Activated CD8-positive, alpha-beta memory T cell treated with anti-CD3 and anti-CD28 coated beads, Interleukin-2, amount 10 ng/mL, durations not matched to agents 7 days and 5 days (primary cell): Measurements from ENCODE around the gene SEMA4C. TPM values are rescaled to one million over a fixed set of nuclear protein-coding genes. Genes with fewer than 3 reads are reported as not detected.

Experiments
- ATAC-seq: fragments of 150-1000 bp; cut with Tn5 transposase; one replicate; pipeline ENCODE4 v1.10.0; 2021; ENCODE audit warnings: moderate library complexity
- CTCF ChIA-PET: fragments of 350-600 bp; sonication (Branson Sonifier 250); formaldehyde crosslinking; loops from one replicate; lab custom pipeline; 2021; ENCODE audit warnings: antibody characterized with exemption; lab: Charles Lee
- DNase-seq: peaks from one replicate; pipeline ENCODE4 v3.0.0-alpha.2; 2020
- H3K27ac Mint-ChIP-seq: one replicate; pipeline ENCODE4 v1.8.0; 2021; ENCODE audit warnings: mild to moderate bottlenecking, mixed read lengths
- H3K27me3 Mint-ChIP-seq: one replicate; pipeline ENCODE4 v1.8.0; 2021; ENCODE audit warnings: mixed read lengths
- H3K36me3 Mint-ChIP-seq: one replicate; pipeline ENCODE4 v1.8.0; 2021; ENCODE audit warnings: mild to moderate bottlenecking, mixed read lengths
- H3K4me1 Mint-ChIP-seq: one replicate; pipeline ENCODE4 v1.8.0; 2021; ENCODE audit warnings: mixed read lengths
- H3K4me3 Mint-ChIP-seq: one replicate; pipeline ENCODE4 v1.8.0; 2021; ENCODE audit warnings: mild to moderate bottlenecking, moderate library complexity, mixed read lengths
- H3K9me3 Mint-ChIP-seq: one replicate; pipeline ENCODE4 v1.8.0; 2022; ENCODE audit warnings: low read depth, mixed read lengths
- total RNA-seq, 2 experiments: library from RNA; stranded (reverse); gene quantifications; one replicate each; pipeline ENCODE4 v1.2.3, GENCODE V29; 2021

Gene SEMA4C
- total RNA-seq, 2 experiments from 2014 or later: 9.7 to 11.6 TPM

- DNase-seq: no peak
- Mint-ChIP-seq H3K36me3 (peaks cover 19% of the 10 kb centered on the region), H3K27me3 (no peaks in the 10 kb centered on the region), H3K9me3 (no peaks in the 10 kb centered on the region), H3K27ac (no peak overlapping the region), H3K4me3 (no peak overlapping the region), H3K4me1 (peaks cover 18% of the 10 kb centered on the region)
- CTCF ChIA-PET: interaction anchor here (0.6 kb wide), 1 partner anchor 33 kb away, joined by 3 read pairs; no protein-coding TSS in a partner anchor
- no peak for ATAC-seq
Measured at GRCh38 chr2:96837575-96837974, 32.3 kb downstream of the SEMA4C start.

- peaks cover 16% of the 10 kb centered on the region for H3K4me1 Mint-ChIP-seq
- no peaks in the 10 kb centered on the region for H3K27me3 Mint-ChIP-seq
- ATAC-seq: no peak
- no peaks in the 10 kb centered on the region for H3K9me3 Mint-ChIP-seq
- no peak overlapping the region for H3K4me3 Mint-ChIP-seq
- CTCF ChIA-PET: no interaction called here
- peaks cover 21% of the 10 kb centered on the region for H3K36me3 Mint-ChIP-seq
- no peak overlapping the region for H3K27ac Mint-ChIP-seq
- no peak for DNase-seq
Measured at GRCh38 chr2:96835830-96836229, 34.0 kb downstream of the SEMA4C start.

- no peaks in the 10 kb centered on the region for H3K27me3 Mint-ChIP-seq
- peaks cover 27% of the 10 kb centered on the region for H3K36me3 Mint-ChIP-seq
- H3K4me1 Mint-ChIP-seq: no peaks in the 10 kb centered on the region
- no peaks in the 10 kb centered on the region for H3K9me3 Mint-ChIP-seq
- H3K4me3 Mint-ChIP-seq: no peak overlapping the region
- CTCF ChIA-PET: interaction anchor here (0.6 kb wide), 1 partner anchor 559 kb away, joined by 3 read pairs; no protein-coding TSS in a partner anchor
- no peak overlapping the region for H3K27ac Mint-ChIP-seq
- no peak for DNase-seq
- ATAC-seq: no peak
Measured at GRCh38 chr2:96832754-96833507, 36.9 kb downstream of the SEMA4C start.

GRCh38 chr2:96832408-96832753, 37.5 kb downstream of the SEMA4C start:
- DNase-seq (no peak), ATAC-seq (no peak)
- Mint-ChIP-seq H3K27me3 (no peaks in the 10 kb centered on the region), H3K9me3 (no peaks in the 10 kb centered on the region), H3K4me1 (no peaks in the 10 kb centered on the region), H3K36me3 (peaks cover 28% of the 10 kb centered on the region), H3K27ac (no peak overlapping the region), H3K4me3 (no peak overlapping the region)
- CTCF ChIA-PET: interaction anchor here (0.6 kb wide), 1 partner anchor 559 kb away, joined by 3 read pairs; no protein-coding TSS in a partner anchor

- CTCF ChIA-PET: no interaction called here
- H3K27ac Mint-ChIP-seq: no peak overlapping the region
- peaks cover 27% of the 10 kb centered on the region for H3K36me3 Mint-ChIP-seq
- H3K9me3 Mint-ChIP-seq: no peaks in the 10 kb centered on the region
- H3K4me1 Mint-ChIP-seq: no peaks in the 10 kb centered on the region
- ATAC-seq (no peak), DNase-seq (no peak)
- no peaks in the 10 kb centered on the region for H3K27me3 Mint-ChIP-seq
- H3K4me3 Mint-ChIP-seq: no peak overlapping the region
Measured at GRCh38 chr2:96831679-96832078, 38.2 kb downstream of the SEMA4C start.

GRCh38 chr2:96830044-96830562, 39.8 kb downstream of the SEMA4C start:
- H3K9me3 Mint-ChIP-seq: no peaks in the 10 kb centered on the region
- DNase-seq (no peak), ATAC-seq (no peak)
- no peaks in the 10 kb centered on the region for H3K4me1 Mint-ChIP-seq
- peaks cover 25% of the 10 kb centered on the region for H3K36me3 Mint-ChIP-seq
- no peak overlapping the region for H3K4me3 Mint-ChIP-seq
- H3K27ac Mint-ChIP-seq: peak overlapping the region; percentile 30
- CTCF ChIA-PET: no interaction called here
- H3K27me3 Mint-ChIP-seq: no peaks in the 10 kb centered on the region

GRCh38 chr2:96828874-96829273, 41.0 kb downstream of the SEMA4C start:
- Mint-ChIP-seq H3K4me3 (no peak overlapping the region), H3K27me3 (no peaks in the 10 kb centered on the region), H3K27ac (no peak overlapping the region), H3K9me3 (no peaks in the 10 kb centered on the region), H3K36me3 (peaks cover 21% of the 10 kb centered on the region), H3K4me1 (no peaks in the 10 kb centered on the region)
- no peak for DNase-seq
- no peak for ATAC-seq
- CTCF ChIA-PET: interaction anchor here (1.5 kb wide), 1 partner anchor 122 kb away, joined by 4 read pairs; no protein-coding TSS in a partner anchor

GRCh38 chr2:96828436-96828835, 41.4 kb downstream of the SEMA4C start:
- ATAC-seq (no peak), DNase-seq (no peak)
- H3K9me3 Mint-ChIP-seq: no peaks in the 10 kb centered on the region
- H3K4me1 Mint-ChIP-seq: no peaks in the 10 kb centered on the region
- no peak overlapping the region for H3K4me3 Mint-ChIP-seq
- no peak overlapping the region for H3K27ac Mint-ChIP-seq
- H3K36me3 Mint-ChIP-seq: peaks cover 19% of the 10 kb centered on the region
- CTCF ChIA-PET: interaction anchor here (1.5 kb wide), 1 partner anchor 123 kb away, joined by 4 read pairs; no protein-coding TSS in a partner anchor
- no peaks in the 10 kb centered on the region for H3K27me3 Mint-ChIP-seq

GRCh38 chr2:96826546-96827278, 43.2 kb downstream of the SEMA4C start:
- Mint-ChIP-seq H3K4me1 (no peaks in the 10 kb centered on the region), H3K27ac (no peak overlapping the region), H3K36me3 (peaks cover 15% of the 10 kb centered on the region), H3K9me3 (no peaks in the 10 kb centered on the region), H3K4me3 (no peak overlapping the region), H3K27me3 (no peaks in the 10 kb centered on the region)
- DNase-seq: no peak
- CTCF ChIA-PET: no interaction called here
- ATAC-seq: no peak

GRCh38 chr2:96825057-96825456, 44.8 kb downstream of the SEMA4C start:
- no peak for DNase-seq
- no peak overlapping the region for H3K4me3 Mint-ChIP-seq
- CTCF ChIA-PET: no interaction called here
- H3K27ac Mint-ChIP-seq: no peak overlapping the region
- ATAC-seq: no peak
- H3K27me3 Mint-ChIP-seq: no peaks in the 10 kb centered on the region
- peaks cover 11% of the 10 kb centered on the region for H3K36me3 Mint-ChIP-seq
- H3K4me1 Mint-ChIP-seq: peaks cover 14% of the 10 kb centered on the region
- no peaks in the 10 kb centered on the region for H3K9me3 Mint-ChIP-seq

- H3K36me3 Mint-ChIP-seq: peaks cover 7% of the 10 kb centered on the region
- H3K9me3 Mint-ChIP-seq: no peaks in the 10 kb centered on the region
- H3K27ac Mint-ChIP-seq: peak overlapping the region; percentile 10
- no peak for ATAC-seq
- no peaks in the 10 kb centered on the region for H3K27me3 Mint-ChIP-seq
- H3K4me1 Mint-ChIP-seq: peaks cover 21% of the 10 kb centered on the region
- CTCF ChIA-PET: interaction anchor here (0.8 kb wide), 1 partner anchor 45 kb away, joined by 3 read pairs; no protein-coding TSS in a partner anchor
- no peak overlapping the region for H3K4me3 Mint-ChIP-seq
- no peak for DNase-seq
Measured at GRCh38 chr2:96824079-96824870, 45.6 kb downstream of the SEMA4C start.

- CTCF ChIA-PET: interaction anchor here (1.6 kb wide), 1 partner anchor 35 kb away, joined by 6 read pairs; the partner anchor contains the start of gene ANKRD39
Measured at GRCh38 chr2:96823198-96823597, 46.7 kb downstream of the SEMA4C start.

GRCh38 chr2:96822786-96823185, 47.1 kb downstream of the SEMA4C start:
- Mint-ChIP-seq H3K4me1 (peaks cover 36% of the 10 kb centered on the region), H3K4me3 (no peak overlapping the region), H3K27ac (no peak overlapping the region), H3K27me3 (no peaks in the 10 kb centered on the region), H3K36me3 (peaks cover 8% of the 10 kb centered on the region), H3K9me3 (no peaks in the 10 kb centered on the region)
- CTCF ChIA-PET: interaction anchor here (1.6 kb wide), 1 partner anchor 35 kb away, joined by 6 read pairs; the partner anchor contains the start of gene ANKRD39
- ATAC-seq (no peak), DNase-seq (no peak)

More at GRCh38 chr2:96823198-96823597, 46.7 kb downstream of the SEMA4C start:
- no peaks in the 10 kb centered on the region for H3K9me3 Mint-ChIP-seq
- H3K27ac Mint-ChIP-seq: no peak overlapping the region
- H3K4me1 Mint-ChIP-seq: peaks cover 32% of the 10 kb centered on the region
- H3K36me3 Mint-ChIP-seq: peaks cover 8% of the 10 kb centered on the region
- H3K27me3 Mint-ChIP-seq: no peaks in the 10 kb centered on the region
- DNase-seq (no peak), ATAC-seq (no peak)
- no peak overlapping the region for H3K4me3 Mint-ChIP-seq
